HG03342 (cell line): ENCODE data around the gene CLDN15.
"Not testable (repeated sequence)": the region's sequence is repeated elsewhere in the genome, so short reads cannot be mapped to it uniquely, and the experiment has no call there.

Experiments
- ATAC-seq: cut with Tn5 transposase; IDR thresholded peaks from one replicate; pipeline ENCODE4 v1.9.1; 2021; ENCODE audit warnings: mild to moderate bottlenecking, moderate library complexity; ENCODE audit not compliant: unreplicated experiment

CLDN15 gene

GRCh38 chr7:101223528-101223927, 14.1 kb downstream of the CLDN15 start:
- no peak for ATAC-seq

- no peak for ATAC-seq
Observed at GRCh38 chr7:101222275-101222830, 15.2 kb downstream of the CLDN15 start.

GRCh38 chr7:101220295-101220694, 17.3 kb downstream of the CLDN15 start:
- ATAC-seq: no peak

GRCh38 chr7:101218236-101219125, 19.1 kb downstream of the CLDN15 start:
- peak; percentile 19 for ATAC-seq

GRCh38 chr7:101217388-101218235, 20.0 kb downstream of the CLDN15 start, which contains the start of the genes PLOD3 and ZNHIT1:
PLOD3 (minus strand) TSS chr7:101217581; CDS start chr7:101217274, 307 bp downstream.
ZNHIT1 (plus strand) TSS chr7:101218165; CDS start chr7:101218196, 31 bp downstream.
- peak; percentile 69 for ATAC-seq

- ATAC-seq: no peak
Observed at GRCh38 chr7:101216860-101217387, 20.7 kb downstream of the CLDN15 start.

- no peak for ATAC-seq
Observed at GRCh38 chr7:101216001-101216859, 21.4 kb downstream of the CLDN15 start.

GRCh38 chr7:101212014-101212413, 25.6 kb downstream of the CLDN15 start:
- no peak for ATAC-seq

- no peak for ATAC-seq
Observed at GRCh38 chr7:101211501-101211900, 26.1 kb downstream of the CLDN15 start.

- no peak for ATAC-seq
Observed at GRCh38 chr7:101210143-101210542, 27.5 kb downstream of the CLDN15 start.

- ATAC-seq: no peak
Observed at GRCh38 chr7:101208794-101209193, 28.8 kb downstream of the CLDN15 start.

GRCh38 chr7:101207459-101207858, 30.1 kb downstream of the CLDN15 start:
- ATAC-seq: no peak

- no peak for ATAC-seq
Observed at GRCh38 chr7:101206665-101207042, 30.9 kb downstream of the CLDN15 start.

- ATAC-seq: no peak
Observed at GRCh38 chr7:101205901-101206664, 31.5 kb downstream of the CLDN15 start.

GRCh38 chr7:101203740-101204738, 33.6 kb downstream of the CLDN15 start:
- not testable (repeated sequence) for ATAC-seq

GRCh38 chr7:101202603-101202918, 35.0 kb downstream of the CLDN15 start:
- ATAC-seq: no peak

- no peak for ATAC-seq
Observed at GRCh38 chr7:101201695-101202602, 35.7 kb downstream of the CLDN15 start.
